GM12878 (cell line): Measurements from ENCODE around the gene TNFAIP3.

Experiments
- CHD2 ChIP-seq: IDR thresholded peaks from 2 replicates; pipeline ENCODE4 v1.6.1; 2011; ENCODE audit warnings: low read depth, low read length, improper control_type of control experiment, borderline replicate concordance
- CREM ChIP-seq: IDR thresholded peaks from 2 replicates; pipeline ENCODE4 v1.6.1; 2014; ENCODE audit warnings: antibody characterized with exemption, low read depth
- HCFC1 ChIP-seq: fragments of 150-350 bp; IDR thresholded peaks from 2 replicates; pipeline ENCODE4 v1.6.1; 2014; ENCODE audit warnings: low read length
- RAD21 ChIP-seq: IDR thresholded peaks from 2 replicates; pipeline ENCODE4 v1.6.1; 2011; ENCODE audit warnings: mild to moderate bottlenecking, low read depth, low read length, moderate library complexity; ENCODE audit not compliant: insufficient read depth
- RFX5 ChIP-seq: IDR thresholded peaks from 2 replicates; pipeline ENCODE4 v1.6.1; 2011; ENCODE audit warnings: low read depth, low read length, improper control_type of control experiment
- SMC3 ChIP-seq: IDR thresholded peaks from 2 replicates; pipeline ENCODE4 v1.6.1; 2011; ENCODE audit warnings: low read length, improper control_type of control experiment, borderline replicate concordance
- YY1 ChIP-seq: IDR thresholded peaks from 2 replicates; pipeline ENCODE4 v1.6.1; 2011; ENCODE audit warnings: low read depth, mild to moderate bottlenecking, low read length
- ZZZ3 ChIP-seq: IDR thresholded peaks from 2 replicates; pipeline ENCODE4 v1.6.1; 2011; ENCODE audit warnings: low read depth; ENCODE audit not compliant: control insufficient read depth, insufficient read length
- TF ChIP-seq, protein P1 (sequence below), 3 experiments: IDR thresholded peaks in 2 of 3; conservative IDR thresholded peaks in 1 of 3; 2 replicates each; pipeline ENCODE4 v1.5.1; 2011; ENCODE audit warnings: low read depth in 3 of 3, low read length in 3 of 3, mild to moderate bottlenecking in 3 of 3, control low read depth in 2 of 3, moderate library complexity in 2 of 3, inconsistent platforms in 1 of 3, mixed read lengths in 1 of 3; ENCODE audit not compliant: control insufficient read depth in 2 of 3, insufficient read depth in 1 of 3; ENCODE audit errors: extremely low read depth in 1 of 3
- TF ChIP-seq, protein P2 (sequence below): IDR thresholded peaks from 2 replicates; pipeline ENCODE4 v1.6.1; 2012; ENCODE audit warnings: mild to moderate bottlenecking, low read depth, low read length
- TF ChIP-seq, protein P3 (sequence below): IDR thresholded peaks from 2 replicates; pipeline ENCODE4 v1.6.1; 2012; ENCODE audit warnings: improper control_type of control experiment, low read depth, low read length; ENCODE audit not compliant: insufficient replicate concordance
- TF ChIP-seq, protein P4 (sequence below): fragments of 450-650 bp; IDR thresholded peaks from 2 replicates; pipeline ENCODE4 v1.6.1; 2016; ENCODE audit warnings: mild to moderate bottlenecking

DNA sequence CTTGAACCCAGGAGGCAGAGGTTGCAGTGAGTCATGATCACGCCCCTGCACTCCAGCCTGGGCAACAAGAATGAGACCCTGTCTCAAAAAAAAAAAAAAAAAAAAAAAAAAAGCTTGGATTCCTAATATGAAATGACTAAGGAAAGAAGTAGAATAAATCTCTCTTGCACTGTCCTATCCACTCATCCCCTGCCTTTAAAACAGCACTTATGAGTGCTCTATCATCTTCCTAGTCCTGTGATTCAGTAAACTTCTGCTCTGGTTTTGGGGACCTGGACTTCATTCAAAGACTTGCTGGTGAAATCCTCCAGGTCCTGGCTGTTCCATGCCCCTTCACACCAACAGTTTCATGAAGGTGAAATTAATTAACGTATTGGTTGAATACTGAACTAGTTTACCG, 29.6 kb downstream of the TNFAIP3 start:
- TF ChIP-seq, protein P1, sequence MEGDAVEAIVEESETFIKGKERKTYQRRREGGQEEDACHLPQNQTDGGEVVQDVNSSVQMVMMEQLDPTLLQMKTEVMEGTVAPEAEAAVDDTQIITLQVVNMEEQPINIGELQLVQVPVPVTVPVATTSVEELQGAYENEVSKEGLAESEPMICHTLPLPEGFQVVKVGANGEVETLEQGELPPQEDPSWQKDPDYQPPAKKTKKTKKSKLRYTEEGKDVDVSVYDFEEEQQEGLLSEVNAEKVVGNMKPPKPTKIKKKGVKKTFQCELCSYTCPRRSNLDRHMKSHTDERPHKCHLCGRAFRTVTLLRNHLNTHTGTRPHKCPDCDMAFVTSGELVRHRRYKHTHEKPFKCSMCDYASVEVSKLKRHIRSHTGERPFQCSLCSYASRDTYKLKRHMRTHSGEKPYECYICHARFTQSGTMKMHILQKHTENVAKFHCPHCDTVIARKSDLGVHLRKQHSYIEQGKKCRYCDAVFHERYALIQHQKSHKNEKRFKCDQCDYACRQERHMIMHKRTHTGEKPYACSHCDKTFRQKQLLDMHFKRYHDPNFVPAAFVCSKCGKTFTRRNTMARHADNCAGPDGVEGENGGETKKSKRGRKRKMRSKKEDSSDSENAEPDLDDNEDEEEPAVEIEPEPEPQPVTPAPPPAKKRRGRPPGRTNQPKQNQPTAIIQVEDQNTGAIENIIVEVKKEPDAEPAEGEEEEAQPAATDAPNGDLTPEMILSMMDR (IDR thresholded peaks at IDR 0.05 in 2 of 3, conservative IDR thresholded peaks at IDR 0.05 in 1 of 3; ENCODE audit: control insufficient read depth in 2 of 3, extremely low read depth in 1 of 3, insufficient read depth in 1 of 3, low read depth in 3 of 3, low read length in 3 of 3): no peak
- TF ChIP-seq, protein P2, sequence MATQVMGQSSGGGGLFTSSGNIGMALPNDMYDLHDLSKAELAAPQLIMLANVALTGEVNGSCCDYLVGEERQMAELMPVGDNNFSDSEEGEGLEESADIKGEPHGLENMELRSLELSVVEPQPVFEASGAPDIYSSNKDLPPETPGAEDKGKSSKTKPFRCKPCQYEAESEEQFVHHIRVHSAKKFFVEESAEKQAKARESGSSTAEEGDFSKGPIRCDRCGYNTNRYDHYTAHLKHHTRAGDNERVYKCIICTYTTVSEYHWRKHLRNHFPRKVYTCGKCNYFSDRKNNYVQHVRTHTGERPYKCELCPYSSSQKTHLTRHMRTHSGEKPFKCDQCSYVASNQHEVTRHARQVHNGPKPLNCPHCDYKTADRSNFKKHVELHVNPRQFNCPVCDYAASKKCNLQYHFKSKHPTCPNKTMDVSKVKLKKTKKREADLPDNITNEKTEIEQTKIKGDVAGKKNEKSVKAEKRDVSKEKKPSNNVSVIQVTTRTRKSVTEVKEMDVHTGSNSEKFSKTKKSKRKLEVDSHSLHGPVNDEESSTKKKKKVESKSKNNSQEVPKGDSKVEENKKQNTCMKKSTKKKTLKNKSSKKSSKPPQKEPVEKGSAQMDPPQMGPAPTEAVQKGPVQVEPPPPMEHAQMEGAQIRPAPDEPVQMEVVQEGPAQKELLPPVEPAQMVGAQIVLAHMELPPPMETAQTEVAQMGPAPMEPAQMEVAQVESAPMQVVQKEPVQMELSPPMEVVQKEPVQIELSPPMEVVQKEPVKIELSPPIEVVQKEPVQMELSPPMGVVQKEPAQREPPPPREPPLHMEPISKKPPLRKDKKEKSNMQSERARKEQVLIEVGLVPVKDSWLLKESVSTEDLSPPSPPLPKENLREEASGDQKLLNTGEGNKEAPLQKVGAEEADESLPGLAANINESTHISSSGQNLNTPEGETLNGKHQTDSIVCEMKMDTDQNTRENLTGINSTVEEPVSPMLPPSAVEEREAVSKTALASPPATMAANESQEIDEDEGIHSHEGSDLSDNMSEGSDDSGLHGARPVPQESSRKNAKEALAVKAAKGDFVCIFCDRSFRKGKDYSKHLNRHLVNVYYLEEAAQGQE: no peak
- TF ChIP-seq CHD2 (no peak), CREM (no peak), ZZZ3 (no peak), RFX5 (no peak), YY1 (no peak), HCFC1 (no peak), RAD21 (no peak), SMC3 (no peak)
- TF ChIP-seq, protein P3, sequence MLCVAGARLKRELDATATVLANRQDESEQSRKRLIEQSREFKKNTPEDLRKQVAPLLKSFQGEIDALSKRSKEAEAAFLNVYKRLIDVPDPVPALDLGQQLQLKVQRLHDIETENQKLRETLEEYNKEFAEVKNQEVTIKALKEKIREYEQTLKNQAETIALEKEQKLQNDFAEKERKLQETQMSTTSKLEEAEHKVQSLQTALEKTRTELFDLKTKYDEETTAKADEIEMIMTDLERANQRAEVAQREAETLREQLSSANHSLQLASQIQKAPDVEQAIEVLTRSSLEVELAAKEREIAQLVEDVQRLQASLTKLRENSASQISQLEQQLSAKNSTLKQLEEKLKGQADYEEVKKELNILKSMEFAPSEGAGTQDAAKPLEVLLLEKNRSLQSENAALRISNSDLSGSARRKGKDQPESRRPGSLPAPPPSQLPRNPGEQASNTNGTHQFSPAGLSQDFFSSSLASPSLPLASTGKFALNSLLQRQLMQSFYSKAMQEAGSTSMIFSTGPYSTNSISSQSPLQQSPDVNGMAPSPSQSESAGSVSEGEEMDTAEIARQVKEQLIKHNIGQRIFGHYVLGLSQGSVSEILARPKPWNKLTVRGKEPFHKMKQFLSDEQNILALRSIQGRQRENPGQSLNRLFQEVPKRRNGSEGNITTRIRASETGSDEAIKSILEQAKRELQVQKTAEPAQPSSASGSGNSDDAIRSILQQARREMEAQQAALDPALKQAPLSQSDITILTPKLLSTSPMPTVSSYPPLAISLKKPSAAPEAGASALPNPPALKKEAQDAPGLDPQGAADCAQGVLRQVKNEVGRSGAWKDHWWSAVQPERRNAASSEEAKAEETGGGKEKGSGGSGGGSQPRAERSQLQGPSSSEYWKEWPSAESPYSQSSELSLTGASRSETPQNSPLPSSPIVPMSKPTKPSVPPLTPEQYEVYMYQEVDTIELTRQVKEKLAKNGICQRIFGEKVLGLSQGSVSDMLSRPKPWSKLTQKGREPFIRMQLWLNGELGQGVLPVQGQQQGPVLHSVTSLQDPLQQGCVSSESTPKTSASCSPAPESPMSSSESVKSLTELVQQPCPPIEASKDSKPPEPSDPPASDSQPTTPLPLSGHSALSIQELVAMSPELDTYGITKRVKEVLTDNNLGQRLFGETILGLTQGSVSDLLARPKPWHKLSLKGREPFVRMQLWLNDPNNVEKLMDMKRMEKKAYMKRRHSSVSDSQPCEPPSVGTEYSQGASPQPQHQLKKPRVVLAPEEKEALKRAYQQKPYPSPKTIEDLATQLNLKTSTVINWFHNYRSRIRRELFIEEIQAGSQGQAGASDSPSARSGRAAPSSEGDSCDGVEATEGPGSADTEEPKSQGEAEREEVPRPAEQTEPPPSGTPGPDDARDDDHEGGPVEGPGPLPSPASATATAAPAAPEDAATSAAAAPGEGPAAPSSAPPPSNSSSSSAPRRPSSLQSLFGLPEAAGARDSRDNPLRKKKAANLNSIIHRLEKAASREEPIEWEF: no peak
- TF ChIP-seq, protein P4, sequence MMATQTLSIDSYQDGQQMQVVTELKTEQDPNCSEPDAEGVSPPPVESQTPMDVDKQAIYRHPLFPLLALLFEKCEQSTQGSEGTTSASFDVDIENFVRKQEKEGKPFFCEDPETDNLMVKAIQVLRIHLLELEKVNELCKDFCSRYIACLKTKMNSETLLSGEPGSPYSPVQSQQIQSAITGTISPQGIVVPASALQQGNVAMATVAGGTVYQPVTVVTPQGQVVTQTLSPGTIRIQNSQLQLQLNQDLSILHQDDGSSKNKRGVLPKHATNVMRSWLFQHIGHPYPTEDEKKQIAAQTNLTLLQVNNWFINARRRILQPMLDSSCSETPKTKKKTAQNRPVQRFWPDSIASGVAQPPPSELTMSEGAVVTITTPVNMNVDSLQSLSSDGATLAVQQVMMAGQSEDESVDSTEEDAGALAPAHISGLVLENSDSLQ: no peak
